Neural cell (in vitro differentiated cells): ENCODE results near the gene N4BP3.

Source experiments
- EP300 ChIP-seq: fragments of 450-650 bp; conservative IDR thresholded peaks from 2 replicates; pipeline ENCODE4 v1.6.1; 2014; ENCODE audit warnings: antibody characterized with exemption, mild to moderate bottlenecking, moderate library complexity; ENCODE audit not compliant: poor library complexity, severe bottlenecking
- EZH2 ChIP-seq: fragments of 200-600, 300-800 bp; shearing (Covaris generic), sonication (generic); IDR thresholded peaks from 2 replicates; pipeline ENCODE4 v1.6.1; 2014; ENCODE audit warnings: antibody characterized with exemption, low read length, borderline replicate concordance, mild to moderate bottlenecking; ENCODE audit not compliant: insufficient read depth, poor library complexity, severe bottlenecking
- MXI1 ChIP-seq: fragments of 450-650 bp; conservative IDR thresholded peaks from 2 replicates; pipeline ENCODE4 v1.6.1; 2014; ENCODE audit warnings: antibody characterized with exemption, mild to moderate bottlenecking; ENCODE audit not compliant: poor library complexity, severe bottlenecking
- POLR2AphosphoS5 ChIP-seq: IDR thresholded peaks from 2 replicates; pipeline ENCODE4 v1.6.1; 2012
- RAD21 ChIP-seq: fragments of 450-650 bp; conservative IDR thresholded peaks from 2 replicates; pipeline ENCODE4 v1.6.1; 2014; ENCODE audit warnings: antibody characterized with exemption, mild to moderate bottlenecking, moderate library complexity
- SMC3 ChIP-seq: fragments of 450-650 bp; conservative IDR thresholded peaks from 2 replicates; pipeline ENCODE4 v1.6.1; 2014; ENCODE audit warnings: antibody characterized with exemption, mild to moderate bottlenecking, moderate library complexity; ENCODE audit not compliant: poor library complexity
- TAF1 ChIP-seq: IDR thresholded peaks from 2 replicates; pipeline ENCODE4 v1.6.1; 2012; ENCODE audit warnings: low read depth
- TF ChIP-seq, protein P1 (sequence below): fragments of 450-650 bp; IDR thresholded peaks from 2 replicates; pipeline ENCODE4 v1.5.1; 2014; ENCODE audit warnings: antibody characterized with exemption, mild to moderate bottlenecking, moderate library complexity; ENCODE audit not compliant: poor library complexity, severe bottlenecking
- TF ChIP-seq, protein P2 (sequence below): IDR thresholded peaks from 2 replicates; pipeline ENCODE4 v1.6.1; 2012; ENCODE audit warnings: borderline replicate concordance

DNA sequence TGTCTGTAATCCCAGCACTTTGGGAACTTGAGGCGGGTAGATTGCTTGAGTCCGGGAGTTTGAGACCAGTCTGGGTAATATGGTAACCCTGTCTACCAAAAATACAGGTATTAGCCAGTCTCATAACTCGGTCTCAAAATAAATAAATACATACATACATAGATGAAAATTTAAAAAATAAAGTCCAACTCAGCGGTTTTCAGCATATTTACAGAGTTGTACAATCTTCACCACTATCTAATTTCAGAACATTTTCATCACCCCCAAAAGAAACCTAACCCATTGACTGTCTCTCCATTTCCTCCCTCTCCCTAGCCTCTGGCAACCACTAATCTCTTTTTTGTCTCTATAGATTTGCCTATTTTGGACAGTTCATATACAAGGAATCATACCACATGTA lies 28.2 kb downstream of the N4BP3 start:
- TF ChIP-seq, protein P1, sequence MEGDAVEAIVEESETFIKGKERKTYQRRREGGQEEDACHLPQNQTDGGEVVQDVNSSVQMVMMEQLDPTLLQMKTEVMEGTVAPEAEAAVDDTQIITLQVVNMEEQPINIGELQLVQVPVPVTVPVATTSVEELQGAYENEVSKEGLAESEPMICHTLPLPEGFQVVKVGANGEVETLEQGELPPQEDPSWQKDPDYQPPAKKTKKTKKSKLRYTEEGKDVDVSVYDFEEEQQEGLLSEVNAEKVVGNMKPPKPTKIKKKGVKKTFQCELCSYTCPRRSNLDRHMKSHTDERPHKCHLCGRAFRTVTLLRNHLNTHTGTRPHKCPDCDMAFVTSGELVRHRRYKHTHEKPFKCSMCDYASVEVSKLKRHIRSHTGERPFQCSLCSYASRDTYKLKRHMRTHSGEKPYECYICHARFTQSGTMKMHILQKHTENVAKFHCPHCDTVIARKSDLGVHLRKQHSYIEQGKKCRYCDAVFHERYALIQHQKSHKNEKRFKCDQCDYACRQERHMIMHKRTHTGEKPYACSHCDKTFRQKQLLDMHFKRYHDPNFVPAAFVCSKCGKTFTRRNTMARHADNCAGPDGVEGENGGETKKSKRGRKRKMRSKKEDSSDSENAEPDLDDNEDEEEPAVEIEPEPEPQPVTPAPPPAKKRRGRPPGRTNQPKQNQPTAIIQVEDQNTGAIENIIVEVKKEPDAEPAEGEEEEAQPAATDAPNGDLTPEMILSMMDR = no peak
- no peak for TF ChIP-seq POLR2AphosphoS5
- TF ChIP-seq RAD21 = no peak
- no peak for TF ChIP-seq EZH2
- TF ChIP-seq EP300 = no peak
- no peak for TF ChIP-seq TAF1
- no peak for TF ChIP-seq SMC3
- TF ChIP-seq, protein P2, sequence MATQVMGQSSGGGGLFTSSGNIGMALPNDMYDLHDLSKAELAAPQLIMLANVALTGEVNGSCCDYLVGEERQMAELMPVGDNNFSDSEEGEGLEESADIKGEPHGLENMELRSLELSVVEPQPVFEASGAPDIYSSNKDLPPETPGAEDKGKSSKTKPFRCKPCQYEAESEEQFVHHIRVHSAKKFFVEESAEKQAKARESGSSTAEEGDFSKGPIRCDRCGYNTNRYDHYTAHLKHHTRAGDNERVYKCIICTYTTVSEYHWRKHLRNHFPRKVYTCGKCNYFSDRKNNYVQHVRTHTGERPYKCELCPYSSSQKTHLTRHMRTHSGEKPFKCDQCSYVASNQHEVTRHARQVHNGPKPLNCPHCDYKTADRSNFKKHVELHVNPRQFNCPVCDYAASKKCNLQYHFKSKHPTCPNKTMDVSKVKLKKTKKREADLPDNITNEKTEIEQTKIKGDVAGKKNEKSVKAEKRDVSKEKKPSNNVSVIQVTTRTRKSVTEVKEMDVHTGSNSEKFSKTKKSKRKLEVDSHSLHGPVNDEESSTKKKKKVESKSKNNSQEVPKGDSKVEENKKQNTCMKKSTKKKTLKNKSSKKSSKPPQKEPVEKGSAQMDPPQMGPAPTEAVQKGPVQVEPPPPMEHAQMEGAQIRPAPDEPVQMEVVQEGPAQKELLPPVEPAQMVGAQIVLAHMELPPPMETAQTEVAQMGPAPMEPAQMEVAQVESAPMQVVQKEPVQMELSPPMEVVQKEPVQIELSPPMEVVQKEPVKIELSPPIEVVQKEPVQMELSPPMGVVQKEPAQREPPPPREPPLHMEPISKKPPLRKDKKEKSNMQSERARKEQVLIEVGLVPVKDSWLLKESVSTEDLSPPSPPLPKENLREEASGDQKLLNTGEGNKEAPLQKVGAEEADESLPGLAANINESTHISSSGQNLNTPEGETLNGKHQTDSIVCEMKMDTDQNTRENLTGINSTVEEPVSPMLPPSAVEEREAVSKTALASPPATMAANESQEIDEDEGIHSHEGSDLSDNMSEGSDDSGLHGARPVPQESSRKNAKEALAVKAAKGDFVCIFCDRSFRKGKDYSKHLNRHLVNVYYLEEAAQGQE = no peak
- no peak for TF ChIP-seq MXI1
